ENCODE data around the gene SPATA6. TPM values are rescaled to one million over a fixed set of nuclear protein-coding genes. Genes with fewer than 3 reads are reported as not detected.

Gene SPATA6
- total and polyA plus RNA-seq, 2 of the 13 experiments (the other 11 are each of a cell fraction or from before 2014, with no cell fraction given) = 0.81 to 3.3 TPM

DNA sequence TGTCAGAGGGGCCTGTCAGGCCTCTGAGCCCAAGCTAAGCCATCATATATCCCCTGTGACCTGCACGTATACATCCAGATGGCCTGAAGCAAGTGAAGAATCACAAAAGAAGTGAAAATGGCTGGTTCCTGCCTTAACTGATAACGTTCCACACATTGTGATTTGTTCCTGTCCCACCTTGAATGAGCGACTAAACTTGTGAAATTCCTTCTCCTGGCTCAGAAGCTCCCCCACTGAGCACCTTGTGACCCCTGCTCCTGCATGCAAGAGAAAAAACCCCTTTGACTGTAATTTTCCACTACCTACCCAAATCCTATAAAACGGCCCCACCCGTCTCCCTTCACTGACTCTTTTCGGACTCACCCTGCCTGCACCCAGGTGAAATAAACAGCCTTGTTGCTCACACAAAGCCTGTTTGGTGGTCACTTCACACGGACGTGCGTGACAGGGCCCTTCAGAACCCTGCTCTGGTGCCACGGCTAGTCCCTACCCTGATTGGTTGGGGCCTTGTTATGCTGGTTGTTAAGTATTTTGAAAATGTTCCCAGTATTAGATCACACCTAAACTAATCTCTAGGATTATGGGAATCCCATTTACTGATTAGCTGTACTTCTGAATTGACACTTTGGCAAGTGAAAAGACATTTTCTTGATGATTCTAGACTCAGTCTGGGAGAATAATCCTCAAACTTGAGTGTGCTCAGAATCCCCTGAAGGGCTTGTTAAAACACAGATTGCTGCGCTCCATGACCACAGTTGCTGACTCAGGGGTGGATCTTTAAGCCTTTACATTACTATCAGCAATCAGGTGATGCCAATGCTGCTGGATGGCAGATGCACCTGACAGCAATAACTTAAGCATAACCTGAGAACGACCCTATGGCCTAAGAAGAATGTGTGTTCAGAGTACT is 28.8 kb upstream of the SPATA6 start:
- Histone ChIP-seq H3K27me3 (ENCODE audit: control insufficient read depth in 1 of 2, insufficient read depth in 2 of 2, low read length in 2 of 2) (no peaks in the 10 kb centered on the region), H3K27ac (ENCODE audit: extremely low read length, insufficient read depth, low read length) (no peak overlapping the region), H3K9ac (ENCODE audit: insufficient read depth, low read depth, low read length) (no peak overlapping the region), H3K36me3 (replicated peaks in 1 of 2; ENCODE audit: control insufficient read depth in 1 of 2, insufficient read depth in 2 of 2, low read length in 2 of 2) (no peaks in the 10 kb centered on the region), H4K20me1 (ENCODE audit: insufficient read depth, low read length) (no peaks in the 10 kb centered on the region), H2AFZ (ENCODE audit: low read length) (no peak overlapping the region), H3K4me2 (ENCODE audit: low read depth, low read length) (no peak overlapping the region), H3K9me3 (ENCODE audit: low read length) (no peaks in the 10 kb centered on the region), H3K79me2 (ENCODE audit: insufficient read depth, low read length) (no peaks in the 10 kb centered on the region), H3K4me1 (ENCODE audit: insufficient read depth, low read length) (peaks cover 6% of the 10 kb centered on the region; the same call in 1 of the 2 replicates), H3K4me3 (replicated peaks in 1 of 3; ENCODE audit: insufficient read depth in 1 of 3, low read depth in 2 of 3, low read length in 3 of 3) (no peak overlapping the region)
- in situ Hi-C loops (cut with HindIII; ENCODE audit: extremely low pct_ligation_motif_present, low pct_unique_long_range_greater_than_20kb) = no loop called here
- no peak for TF ChIP-seq CREB3 (CRISPR knock-in tag; IDR thresholded peaks at IDR 0.05)
- no peak for TF ChIP-seq ZNF12 (CRISPR knock-in tag; IDR thresholded peaks at IDR 0.05)
- no peak for TF ChIP-seq ZNF781 (CRISPR knock-in tag; IDR thresholded peaks at IDR 0.05; ENCODE audit: borderline replicate concordance, not compliant biosample characterization)
- TF ChIP-seq REPIN1 (CRISPR knock-in tag; IDR thresholded peaks at IDR 0.05; ENCODE audit: borderline replicate concordance, low read depth) = no peak
- no peak for TF ChIP-seq TRIM24 (CRISPR knock-in tag; IDR thresholded peaks at IDR 0.05)
- no peak for TF ChIP-seq FOXO1 (CRISPR knock-in tag; IDR thresholded peaks at IDR 0.05)
- TF ChIP-seq STAT5B (CRISPR knock-in tag; IDR thresholded peaks at IDR 0.05) = no peak
- TF ChIP-seq GPN1 (CRISPR knock-in tag; IDR thresholded peaks at IDR 0.05; ENCODE audit: borderline replicate concordance) = no peak
- TF ChIP-seq NFE2L2 (IDR thresholded peaks at IDR 0.05; ENCODE audit: low read length) = no peak
- no peak for TF ChIP-seq ZNF24 (IDR thresholded peaks at IDR 0.05)
- TF ChIP-seq, protein P1, sequence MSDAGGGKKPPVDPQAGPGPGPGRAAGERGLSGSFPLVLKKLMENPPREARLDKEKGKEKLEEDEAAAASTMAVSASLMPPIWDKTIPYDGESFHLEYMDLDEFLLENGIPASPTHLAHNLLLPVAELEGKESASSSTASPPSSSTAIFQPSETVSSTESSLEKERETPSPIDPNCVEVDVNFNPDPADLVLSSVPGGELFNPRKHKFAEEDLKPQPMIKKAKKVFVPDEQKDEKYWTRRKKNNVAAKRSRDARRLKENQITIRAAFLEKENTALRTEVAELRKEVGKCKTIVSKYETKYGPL (CRISPR knock-in tag; IDR thresholded peaks at IDR 0.05) = no peak
- no peak for TF ChIP-seq ZNF7 (CRISPR knock-in tag; IDR thresholded peaks at IDR 0.05)
- FAIRE-seq (no peak), ATAC-seq (no peak), DNase-seq (ENCODE audit: low spot score) (no peak)
- intact Hi-C loops (cut with micrococcal nuclease; ENCODE audit: unreplicated experiment) = no loop called here
- ChIA-PET CTCF (ENCODE audit: low intra/inter-chr PET ratio, low total read pairs) (no interaction called here), POLR2A (no interaction called here)
- BruUV-seq (replicated peaks) = no TSS peak
- WGBS (ENCODE audit: low lambda C conversion rate) = 9% methylated on average over 10 of the region's 12 CpGs

Measured in HepG2 (cell line).